ENCODE results near the gene SELENBP1. TPM values are rescaled to one million over a fixed set of nuclear protein-coding genes. Genes with fewer than 3 reads are reported as not detected.
A peak's percentile ranks its signal among the peaks of the same experiment; 100 is the strongest.

The SELENBP1 gene
- total and polyA plus RNA-seq, 9 of the 15 experiments (the other 6 are each of a cell fraction or from before 2014, with no cell fraction given), result 25.8 to 81.2 (median 47.1) TPM

- TF ChIP-seq, protein P1, sequence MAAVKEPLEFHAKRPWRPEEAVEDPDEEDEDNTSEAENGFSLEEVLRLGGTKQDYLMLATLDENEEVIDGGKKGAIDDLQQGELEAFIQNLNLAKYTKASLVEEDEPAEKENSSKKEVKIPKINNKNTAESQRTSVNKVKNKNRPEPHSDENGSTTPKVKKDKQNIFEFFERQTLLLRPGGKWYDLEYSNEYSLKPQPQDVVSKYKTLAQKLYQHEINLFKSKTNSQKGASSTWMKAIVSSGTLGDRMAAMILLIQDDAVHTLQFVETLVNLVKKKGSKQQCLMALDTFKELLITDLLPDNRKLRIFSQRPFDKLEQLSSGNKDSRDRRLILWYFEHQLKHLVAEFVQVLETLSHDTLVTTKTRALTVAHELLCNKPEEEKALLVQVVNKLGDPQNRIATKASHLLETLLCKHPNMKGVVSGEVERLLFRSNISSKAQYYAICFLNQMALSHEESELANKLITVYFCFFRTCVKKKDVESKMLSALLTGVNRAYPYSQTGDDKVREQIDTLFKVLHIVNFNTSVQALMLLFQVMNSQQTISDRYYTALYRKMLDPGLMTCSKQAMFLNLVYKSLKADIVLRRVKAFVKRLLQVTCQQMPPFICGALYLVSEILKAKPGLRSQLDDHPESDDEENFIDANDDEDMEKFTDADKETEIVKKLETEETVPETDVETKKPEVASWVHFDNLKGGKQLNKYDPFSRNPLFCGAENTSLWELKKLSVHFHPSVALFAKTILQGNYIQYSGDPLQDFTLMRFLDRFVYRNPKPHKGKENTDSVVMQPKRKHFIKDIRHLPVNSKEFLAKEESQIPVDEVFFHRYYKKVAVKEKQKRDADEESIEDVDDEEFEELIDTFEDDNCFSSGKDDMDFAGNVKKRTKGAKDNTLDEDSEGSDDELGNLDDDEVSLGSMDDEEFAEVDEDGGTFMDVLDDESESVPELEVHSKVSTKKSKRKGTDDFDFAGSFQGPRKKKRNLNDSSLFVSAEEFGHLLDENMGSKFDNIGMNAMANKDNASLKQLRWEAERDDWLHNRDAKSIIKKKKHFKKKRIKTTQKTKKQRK (IDR thresholded peaks at IDR 0.05; ENCODE audit: borderline replicate concordance, low read depth, low read length), result no peak
- peak; percentile 58 for TF ChIP-seq HNRNPLL (IDR thresholded peaks at IDR 0.05; ENCODE audit: low read depth, low read length, poor library complexity, severe bottlenecking)
- TF ChIP-seq CCNT2 (IDR thresholded peaks at IDR 0.05; ENCODE audit: borderline replicate concordance, extremely low read depth, insufficient read length, low read depth, low read length), result no peak
- TF ChIP-seq DPF2 (IDR thresholded peaks at IDR 0.05), result peak; percentile 80
- TF ChIP-seq BCOR (IDR thresholded peaks at IDR 0.05), result peak; percentile 39; the same call in 1 of the 2 replicates
- peak; percentile 65 for TF ChIP-seq TBP (optimal IDR thresholded peaks at IDR 0.05; ENCODE audit: low read depth, low read length)
- no peak for TF ChIP-seq BRF1 (IDR thresholded peaks at IDR 0.05; ENCODE audit: borderline replicate concordance, extremely low read depth, insufficient read length)
- TF ChIP-seq ZKSCAN8 (CRISPR knock-in tag; IDR thresholded peaks at IDR 0.05), result no peak
- TF ChIP-seq, protein P2, sequence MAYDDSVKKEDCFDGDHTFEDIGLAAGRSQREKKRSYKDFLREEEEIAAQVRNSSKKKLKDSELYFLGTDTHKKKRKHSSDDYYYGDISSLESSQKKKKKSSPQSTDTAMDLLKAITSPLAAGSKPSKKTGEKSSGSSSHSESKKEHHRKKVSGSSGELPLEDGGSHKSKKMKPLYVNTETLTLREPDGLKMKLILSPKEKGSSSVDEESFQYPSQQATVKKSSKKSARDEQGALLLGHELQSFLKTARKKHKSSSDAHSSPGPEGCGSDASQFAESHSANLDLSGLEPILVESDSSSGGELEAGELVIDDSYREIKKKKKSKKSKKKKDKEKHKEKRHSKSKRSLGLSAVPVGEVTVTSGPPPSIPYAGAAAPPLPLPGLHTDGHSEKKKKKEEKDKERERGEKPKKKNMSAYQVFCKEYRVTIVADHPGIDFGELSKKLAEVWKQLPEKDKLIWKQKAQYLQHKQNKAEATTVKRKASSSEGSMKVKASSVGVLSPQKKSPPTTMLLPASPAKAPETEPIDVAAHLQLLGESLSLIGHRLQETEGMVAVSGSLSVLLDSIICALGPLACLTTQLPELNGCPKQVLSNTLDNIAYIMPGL (CRISPR knock-in tag; IDR thresholded peaks at IDR 0.05), result no peak; the same call in 1 of the 2 replicates
- TF ChIP-seq ATF3 (IDR thresholded peaks at IDR 0.05), result peak; percentile 54; the same call in 1 of the 2 replicates
- no peak for TF ChIP-seq ATF3 (CRISPR knock-in tag; conservative IDR thresholded peaks at IDR 0.05)
- TF ChIP-seq KDM1A (IDR thresholded peaks at IDR 0.05), result peak in 1 of 2 experiments; percentile 54; a peak in 1 of 4 replicates
- no peak for TF ChIP-seq ZBTB34 (CRISPR knock-in tag; IDR thresholded peaks at IDR 0.05)
- 0 out of 2 replicates have a peak, but pooled peaks have one; percentile 4 for TF ChIP-seq PKNOX1 (IDR thresholded peaks at IDR 0.05)
- no peak for TF ChIP-seq RHOXF2B (CRISPR knock-in tag; conservative IDR thresholded peaks at IDR 0.05)
- no peak for TF ChIP-seq NFE2L1 (tag; IDR thresholded peaks at IDR 0.05; ENCODE audit: borderline replicate concordance, low read depth)
- TF ChIP-seq STAT5A (IDR thresholded peaks at IDR 0.05; ENCODE audit: borderline replicate concordance, low read length), result no peak
- no peak for TF ChIP-seq HSF4 (CRISPR knock-in tag; IDR thresholded peaks at IDR 0.05; ENCODE audit: borderline replicate concordance)
- TF ChIP-seq ARID1B (IDR thresholded peaks at IDR 0.05), result peak; percentile 61
Measured at GRCh38 chr1:151346769-151347522, 25.6 kb downstream of the SELENBP1 start, which contains the start of gene RFX5 (continued).
